ENCODE results near the gene ZSCAN26.

GRCh38 chr6:28248916-28249315, 18.0 kb upstream of the ZSCAN26 start:
- TF ChIP-seq CTCF (IDR thresholded peaks at IDR 0.05; ENCODE audit: low read depth, low read length, poor library complexity, severe bottlenecking), result no peak
- TF ChIP-seq EZH2phosphoT487 (IDR thresholded peaks at IDR 0.05; ENCODE audit: borderline replicate concordance, low read length), result no peak

Measured in DOHH2 (cell line).